Bronchus fibroblast of lung (primary cell): ENCODE data around the gene SEC24D. TPM values are rescaled to one million over a fixed set of nuclear protein-coding genes. Genes with fewer than 3 reads are reported as not detected.

Source experiments
- total RNA-seq: library from RNA; depleted of rRNA; stranded (reverse); fragments of >200 nt; gene quantifications from 2 replicates; pipeline ENCODE4 v1.2.3, GENCODE V29; 2015

Gene SEC24D
- total RNA-seq, result 84.1 and 85.6 TPM in 2 replicates

GRCh38 chr4:118835571-118836300 lies at the start of gene SEC24D:
SEC24D (minus strand) TSS chr4:118836126; CDS start chr4:118833696, 2,430 bp downstream.

GRCh38 chr4:118684873-118685811 lies 150.8 kb downstream of the SEC24D start, which contains the start of gene METTL14:
METTL14 (plus strand) TSS chr4:118685392; CDS start chr4:118685535, 143 bp downstream.

Other genes with a start within 250 kb of the SEC24D start
- 4.8 and 9.1 TPM in 2 replicates for gene METTL14, start 150.7 kb downstream of the SEC24D start, total RNA-seq
- gene SYNPO2, start 52.7 kb upstream of the SEC24D start, total RNA-seq, result 0.34 and 0.45 TPM in 2 replicates